PC-3 (cell line): ENCODE data around the gene STXBP3. TPM values are rescaled to one million over a fixed set of nuclear protein-coding genes. Genes with fewer than 3 reads are reported as not detected.
"Not testable (repeated sequence)": the region's sequence is repeated elsewhere in the genome, so short reads cannot be mapped to it uniquely, and the experiment has no call there.

Experiments used
- ATAC-seq: fragments of 200-7000 bp; cut with Tn5 transposase; 2 replicates; pipeline ENCODE4 v1.9.1; 2020; ENCODE audit warnings: mild to moderate bottlenecking, moderate library complexity
- BruUV-seq: library from RNA; stranded (reverse); fragments of 400-500 nt; replicated peaks from 2 replicates; lab custom pipeline; 2021; lab: Mats Ljungman, UMichigan
- CTCF ChIA-PET: fragments of 300-600 bp; sonication (Branson Sonifier 250); formaldehyde crosslinking; loops from one replicate; lab custom pipeline; 2022; ENCODE audit warnings: antibody characterized with exemption; lab: Charles Lee
- POLR2A ChIA-PET: fragments of 300-600 bp; sonication (Branson Sonifier 250); formaldehyde crosslinking; loops from one replicate; lab custom pipeline; 2022; ENCODE audit warnings: antibody characterized with exemption; ENCODE audit not compliant: unreplicated experiment; lab: Charles Lee
- DNase-seq: peaks from one replicate; pipeline ENCODE4 v3.0.0-alpha.2; 2015
- H2AFZ ChIP-seq: fragments of 300-600 bp; sonication (generic); 2 replicates; pipeline ENCODE4 v1.6.0; 2016; ENCODE audit warnings: antibody characterized with exemption, low read length
- H3F3A ChIP-seq: fragments of 300-600 bp; sonication (generic); one replicate; pipeline ENCODE4 v1.6.0; 2017; ENCODE audit warnings: antibody characterized with exemption, low read length, control low read depth, mild to moderate bottlenecking; ENCODE audit not compliant: unreplicated experiment
- H3K27ac ChIP-seq: fragments of 300-600 bp; sonication (generic); 2 replicates; pipeline ENCODE4 v1.5.1; 2016; ENCODE audit warnings: mild to moderate bottlenecking, low read length
- H3K27me3 ChIP-seq: fragments of 300-600 bp; sonication (generic); 2 replicates; pipeline ENCODE4 v1.6.1; 2016; ENCODE audit warnings: low read length, mixed read lengths
- H3K36me3 ChIP-seq: fragments of 300-600 bp; sonication (generic); 2 replicates; pipeline ENCODE4 v1.6.1; 2016; ENCODE audit warnings: low read depth, mixed run types, low read length, mixed read lengths
- H3K4me1 ChIP-seq: fragments of 300-600 bp; sonication (generic); 2 replicates; pipeline ENCODE4 v1.5.1; 2016; ENCODE audit warnings: low read length; ENCODE audit not compliant: insufficient read depth
- H3K4me2 ChIP-seq: fragments of 300-600 bp; sonication (generic); 2 replicates; pipeline ENCODE4 v1.6.0; 2016; ENCODE audit warnings: low read length
- H3K4me3 ChIP-seq: fragments of 300-600 bp; sonication (generic); 2 replicates; pipeline ENCODE4 v1.5.1; 2016; ENCODE audit warnings: mild to moderate bottlenecking, low read length, mixed read lengths
- H3K79me2 ChIP-seq: fragments of 300-600 bp; sonication (generic); 2 replicates; pipeline ENCODE4 v1.6.1; 2017; ENCODE audit warnings: low read length, mixed read lengths
- H3K9ac ChIP-seq: fragments of 300-600 bp; sonication (generic); 2 replicates; pipeline ENCODE4 v1.6.0; 2016; ENCODE audit warnings: mild to moderate bottlenecking, low read length
- H3K9me2 ChIP-seq: fragments of 300-600 bp; sonication (generic); replicated peaks from 2 replicates; pipeline ENCODE4 v1.6.1; 2016; ENCODE audit warnings: mixed run types, low read length, mixed read lengths
- H3K9me3 ChIP-seq: fragments of 300-600 bp; sonication (generic); 2 replicates; pipeline ENCODE4 v1.6.1; 2016; ENCODE audit warnings: low read length, mixed read lengths
- H4K20me1 ChIP-seq: fragments of 300-600 bp; sonication (generic); 2 replicates; pipeline ENCODE4 v1.6.1; 2016; ENCODE audit warnings: low read length, mixed read lengths
- EZH2 ChIP-seq: fragments of 300-600 bp; sonication (generic); IDR thresholded peaks from one replicate; pipeline ENCODE4 v1.6.1; 2017; ENCODE audit warnings: antibody characterized with exemption, mild to moderate bottlenecking, low read length; ENCODE audit not compliant: unreplicated experiment
- EZH2phosphoT487 ChIP-seq: fragments of 300-600 bp; sonication (generic); IDR thresholded peaks from 2 replicates; pipeline ENCODE4 v1.6.1; 2018; ENCODE audit warnings: mild to moderate bottlenecking, antibody characterized with exemption, low read length, borderline replicate concordance
- intact Hi-C: fragments of 100-400 bp; cut with micrococcal nuclease; formaldehyde crosslinking; loops from 2 replicates; pipeline ENCODE4 v1.9.0; 2023
- total RNA-seq: library from RNA; depleted of rRNA; stranded (reverse); fragments of >200 nt; gene quantifications from 2 replicates; pipeline ENCODE4 v1.2.3, GENCODE V29; 2014
- TF ChIP-seq, protein P1 (sequence below): fragments of 300-600 bp; sonication (generic); conservative IDR thresholded peaks from 2 replicates; pipeline ENCODE4 v1.5.1; 2017; ENCODE audit warnings: antibody characterized with exemption, low read depth, mild to moderate bottlenecking, low read length

The STXBP3 gene
- total RNA-seq, 1 experiment from 2014 or later: 17.2 TPM

GRCh38 chr1:108777839-108778238 is 31.4 kb downstream of the STXBP3 start:
- no peaks in the 10 kb centered on the region for H3K27me3 ChIP-seq
- no peaks in the 10 kb centered on the region for H3K4me1 ChIP-seq
- ATAC-seq (no peak), DNase-seq (no peak)
- ChIA-PET CTCF (interaction anchor here (0.6 kb wide), 1 partner anchor 120 kb away, joined by 3 read pairs; no protein-coding TSS in a partner anchor), POLR2A (no interaction called here)
- H2AFZ ChIP-seq: no peak overlapping the region
- no peak overlapping the region for H3K27ac ChIP-seq
- no peak overlapping the region for H3K4me2 ChIP-seq
- no TSS peak for BruUV-seq
- H3F3A ChIP-seq: no peaks in the 10 kb centered on the region
- no peak for TF ChIP-seq EZH2phosphoT487
- TF ChIP-seq, protein P1, sequence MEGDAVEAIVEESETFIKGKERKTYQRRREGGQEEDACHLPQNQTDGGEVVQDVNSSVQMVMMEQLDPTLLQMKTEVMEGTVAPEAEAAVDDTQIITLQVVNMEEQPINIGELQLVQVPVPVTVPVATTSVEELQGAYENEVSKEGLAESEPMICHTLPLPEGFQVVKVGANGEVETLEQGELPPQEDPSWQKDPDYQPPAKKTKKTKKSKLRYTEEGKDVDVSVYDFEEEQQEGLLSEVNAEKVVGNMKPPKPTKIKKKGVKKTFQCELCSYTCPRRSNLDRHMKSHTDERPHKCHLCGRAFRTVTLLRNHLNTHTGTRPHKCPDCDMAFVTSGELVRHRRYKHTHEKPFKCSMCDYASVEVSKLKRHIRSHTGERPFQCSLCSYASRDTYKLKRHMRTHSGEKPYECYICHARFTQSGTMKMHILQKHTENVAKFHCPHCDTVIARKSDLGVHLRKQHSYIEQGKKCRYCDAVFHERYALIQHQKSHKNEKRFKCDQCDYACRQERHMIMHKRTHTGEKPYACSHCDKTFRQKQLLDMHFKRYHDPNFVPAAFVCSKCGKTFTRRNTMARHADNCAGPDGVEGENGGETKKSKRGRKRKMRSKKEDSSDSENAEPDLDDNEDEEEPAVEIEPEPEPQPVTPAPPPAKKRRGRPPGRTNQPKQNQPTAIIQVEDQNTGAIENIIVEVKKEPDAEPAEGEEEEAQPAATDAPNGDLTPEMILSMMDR: no peak
- H3K79me2 ChIP-seq: no peaks in the 10 kb centered on the region
- no peaks in the 10 kb centered on the region for H3K9me2 ChIP-seq
- intact Hi-C loops: no loop called here
- peaks cover 27% of the 10 kb centered on the region for H3K36me3 ChIP-seq
- no peaks in the 10 kb centered on the region for H3K9me3 ChIP-seq
- no peak overlapping the region for H3K9ac ChIP-seq
- no peak overlapping the region for H3K4me3 ChIP-seq
- no peaks in the 10 kb centered on the region for H4K20me1 ChIP-seq

DNA sequence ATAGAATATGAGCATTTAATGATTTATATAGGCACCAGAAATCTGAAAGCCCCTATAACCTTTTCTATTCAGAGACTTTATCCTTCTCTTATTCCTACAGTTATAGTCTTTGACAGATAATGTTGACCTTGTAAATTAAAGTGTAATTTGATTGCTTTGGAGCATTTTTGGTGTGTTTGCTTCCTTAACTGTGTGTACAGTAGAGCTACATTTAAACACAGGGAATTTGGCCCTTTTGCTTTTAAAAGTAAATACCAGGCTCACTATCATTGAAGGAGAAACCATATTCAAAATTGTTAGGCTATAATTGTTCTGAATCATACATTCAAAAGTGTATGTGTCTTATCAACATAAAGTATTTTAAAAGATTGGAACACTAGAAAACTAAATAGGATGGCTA is 33.0 kb downstream of the STXBP3 start:
- no peak for DNase-seq
- Histone ChIP-seq H3K79me2 (no peaks in the 10 kb centered on the region), H3K9ac (no peak overlapping the region), H3K4me1 (no peaks in the 10 kb centered on the region), H3K4me2 (no peak overlapping the region), H3K9me3 (no peaks in the 10 kb centered on the region), H3K4me3 (no peak overlapping the region), H3K36me3 (peaks cover 37% of the 10 kb centered on the region), H4K20me1 (no peaks in the 10 kb centered on the region), H3K27ac (no peak overlapping the region), H3K9me2 (no peaks in the 10 kb centered on the region), H2AFZ (no peak overlapping the region), H3F3A (no peaks in the 10 kb centered on the region), H3K27me3 (no peaks in the 10 kb centered on the region)
- TF ChIP-seq EZH2phosphoT487 (no peak), EZH2 (no peak)
- TF ChIP-seq, protein P1: no peak
- POLR2A ChIA-PET: no interaction called here
- intact Hi-C loops: no loop called here
- no peak for ATAC-seq
- BruUV-seq: no TSS peak
- CTCF ChIA-PET: no interaction called here

DNA sequence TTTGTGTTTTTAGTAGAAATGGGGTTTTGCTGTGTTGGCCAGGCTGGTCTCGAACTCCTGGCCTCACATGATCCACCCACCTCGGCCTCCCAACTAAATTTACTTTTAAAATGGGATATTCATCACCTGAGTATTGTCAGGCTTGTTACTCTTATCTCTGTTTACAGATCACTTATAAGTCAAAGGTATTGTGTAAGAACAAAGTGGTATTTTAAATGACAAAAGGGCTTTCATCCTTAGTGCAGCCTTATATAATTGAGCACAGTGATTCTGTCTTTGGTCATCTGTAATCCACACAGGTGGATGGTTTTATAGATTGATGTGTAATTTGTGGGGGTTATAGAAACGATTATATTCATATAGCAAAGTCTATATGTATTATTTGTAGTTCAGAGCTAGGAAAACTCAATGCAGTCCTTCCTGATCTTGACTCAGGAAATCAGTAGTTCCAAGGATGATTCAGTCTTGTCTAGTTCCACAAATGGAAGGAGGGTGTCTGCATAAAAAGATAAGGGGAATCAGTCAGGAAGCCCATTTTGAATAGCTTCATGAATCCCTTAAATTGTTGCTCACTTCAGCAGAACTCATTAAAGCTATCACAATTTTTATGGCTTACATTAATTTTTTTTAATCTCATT is 34.6 kb downstream of the STXBP3 start:
- CTCF ChIA-PET: no interaction called here
- TF ChIP-seq EZH2phosphoT487 (no peak), EZH2 (no peak)
- TF ChIP-seq, protein P1: no peak
- H4K20me1 ChIP-seq: no peaks in the 10 kb centered on the region
- POLR2A ChIA-PET: no interaction called here
- no TSS peak for BruUV-seq
- H3K79me2 ChIP-seq: no peaks in the 10 kb centered on the region
- no peak overlapping the region for H3K9ac ChIP-seq
- H3K4me3 ChIP-seq: no peak overlapping the region
- H3K27me3 ChIP-seq: no peaks in the 10 kb centered on the region
- intact Hi-C loops: no loop called here
- H2AFZ ChIP-seq: no peak overlapping the region
- H3K9me2 ChIP-seq: no peaks in the 10 kb centered on the region
- peaks cover 53% of the 10 kb centered on the region for H3K36me3 ChIP-seq
- H3K4me2 ChIP-seq: no peak overlapping the region
- H3K27ac ChIP-seq: no peak overlapping the region
- peaks cover 10% of the 10 kb centered on the region; the same call in 1 of the 2 replicates for H3K9me3 ChIP-seq
- ATAC-seq (no peak), DNase-seq (no peak)
- H3K4me1 ChIP-seq: no peaks in the 10 kb centered on the region
- H3F3A ChIP-seq: no peaks in the 10 kb centered on the region

- H2AFZ ChIP-seq, H3F3A ChIP-seq, H3K9me3 ChIP-seq, H3K9me2 ChIP-seq, H3K4me3 ChIP-seq, H3K4me2 ChIP-seq, H3K79me2 ChIP-seq, H3K27ac ChIP-seq, CTCF ChIA-PET, H3K27me3 ChIP-seq, BruUV-seq, H3K9ac ChIP-seq, ATAC-seq, H4K20me1 ChIP-seq, intact Hi-C loops, POLR2A ChIA-PET, H3K4me1 ChIP-seq, DNase-seq: not testable (repeated sequence)
- peaks cover 56% of the 10 kb centered on the region for H3K36me3 ChIP-seq
These were observed 35.1 kb downstream of the STXBP3 start for GRCh38 chr1:108781575-108781944.
